SK-MEL-5 (cell line): ENCODE data around the gene ATP6AP1. TPM values are rescaled to one million over a fixed set of nuclear protein-coding genes. Genes with fewer than 3 reads are reported as not detected.

ENCODE experiments used
- DNase-seq: peaks from one replicate; pipeline ENCODE4 v3.0.0-alpha.2; 2016; ENCODE audit warnings: low read depth, low spot score
- in situ Hi-C: cut with HindIII; loops from 2 replicates; pipeline ENCODE4 v1.10.0; 2016; ENCODE audit warnings: low sequenced_read_pairs, high pct_unique_total_duplicates, low pct_unique_long_range_greater_than_20kb
- total RNA-seq: library from RNA; depleted of rRNA; stranded (reverse); fragments of >200 nt; shearing (Covaris generic); gene quantifications from 2 replicates; pipeline ENCODE4 v1.2.3, GENCODE V29; 2014

The ATP6AP1 gene
- total RNA-seq, 1 experiment from 2014 or later, result 93.6 TPM

DNA sequence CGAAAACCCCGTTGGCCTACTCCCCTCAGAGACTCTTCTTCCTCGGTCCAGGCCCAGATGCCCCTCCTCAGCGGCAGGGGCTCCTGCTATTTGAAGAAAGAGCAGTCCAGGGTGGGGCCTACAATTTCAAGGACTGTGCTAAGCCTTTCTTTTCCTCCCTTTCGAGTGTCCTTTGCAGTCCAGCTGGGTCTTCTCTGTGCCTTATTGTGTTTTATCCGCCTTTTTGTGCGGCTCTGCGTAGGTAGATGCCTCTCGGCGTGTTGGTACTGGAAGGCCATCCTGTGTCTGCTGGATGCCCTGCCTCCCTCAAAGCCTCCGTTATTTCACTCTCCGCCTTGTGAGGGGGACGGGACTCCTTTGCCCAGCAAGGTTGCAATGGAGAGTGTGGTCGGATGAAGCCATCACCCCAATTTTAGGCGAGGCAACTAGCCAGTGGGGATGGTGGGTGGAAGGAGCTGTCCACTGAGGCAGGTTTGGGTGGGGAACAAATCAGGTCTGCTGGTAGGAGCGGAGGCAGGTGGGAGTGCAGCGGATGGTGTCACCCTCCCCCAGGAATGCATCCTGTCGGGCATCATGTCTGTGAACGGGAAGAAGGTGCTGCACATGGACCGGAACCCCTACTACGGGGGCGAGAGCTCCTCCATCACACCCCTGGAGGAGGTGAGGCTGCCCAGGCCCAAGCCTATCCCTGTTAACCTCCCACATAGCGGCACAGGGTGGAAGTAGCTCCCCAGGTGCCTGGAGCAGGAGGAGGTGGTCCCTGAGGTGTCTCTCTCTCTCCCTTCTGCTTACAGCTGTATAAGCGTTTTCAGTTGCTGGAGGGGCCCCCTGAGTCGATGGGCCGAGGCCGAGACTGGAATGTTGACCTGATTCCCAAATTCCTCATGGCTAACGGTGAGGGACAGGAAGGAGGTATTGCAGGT lies 9.8 kb downstream of the ATP6AP1 start:
- no peak for DNase-seq
- in situ Hi-C loops, result no loop called here

DNA sequence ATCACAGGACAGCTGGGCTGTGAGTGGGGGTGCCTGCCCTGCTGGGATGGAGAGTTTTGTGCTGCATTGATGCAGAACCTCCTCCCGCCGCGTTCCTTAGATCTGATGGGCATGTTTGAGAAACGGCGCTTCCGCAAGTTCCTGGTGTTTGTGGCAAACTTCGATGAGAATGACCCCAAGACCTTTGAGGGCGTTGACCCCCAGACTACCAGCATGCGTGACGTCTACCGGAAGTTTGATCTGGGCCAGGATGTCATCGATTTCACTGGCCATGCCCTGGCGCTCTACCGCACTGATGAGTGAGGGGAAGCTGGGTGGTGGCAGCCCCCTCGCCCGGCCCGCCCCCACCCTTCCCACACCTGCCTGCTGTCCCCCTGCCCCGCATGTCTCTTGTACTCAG lies 11.4 kb downstream of the ATP6AP1 start:
- in situ Hi-C loops, result no loop called here
- no peak for DNase-seq

DNA sequence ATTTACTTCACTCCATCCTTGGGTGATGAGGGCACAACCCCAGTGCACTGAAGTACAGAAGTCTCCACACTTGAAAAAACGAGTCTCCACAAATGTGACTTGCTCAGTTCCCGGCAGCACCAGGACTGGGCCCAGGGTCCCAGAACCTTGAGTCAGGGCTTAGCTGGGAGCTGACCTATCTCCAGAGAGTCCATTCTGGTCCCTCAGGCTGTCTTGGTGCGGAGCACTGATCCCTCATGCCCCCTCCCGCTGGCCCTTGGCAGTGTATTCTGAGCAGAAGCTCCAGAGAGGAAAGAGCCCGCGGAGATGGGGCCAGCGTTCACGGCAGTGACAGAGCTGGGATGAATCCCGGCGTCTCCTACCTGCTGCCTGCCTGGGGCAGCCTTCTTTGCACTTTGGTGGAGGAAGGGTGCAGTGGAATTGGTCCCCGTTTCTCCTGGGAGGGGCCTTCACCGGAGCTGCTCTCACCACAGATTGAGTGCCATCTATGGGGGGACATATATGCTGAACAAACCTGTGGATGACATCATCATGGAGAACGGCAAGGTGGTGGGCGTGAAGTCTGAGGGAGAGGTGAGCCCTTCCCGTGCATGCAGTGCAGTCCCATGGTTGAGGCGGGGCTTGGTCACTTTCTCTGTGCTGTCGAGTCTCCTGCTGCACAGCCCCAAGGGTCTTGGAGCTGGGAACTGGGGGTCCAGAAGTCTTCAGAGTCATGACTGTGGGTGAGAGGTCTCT lies 12.3 kb downstream of the ATP6AP1 start:
- in situ Hi-C loops, result no loop called here

DNA sequence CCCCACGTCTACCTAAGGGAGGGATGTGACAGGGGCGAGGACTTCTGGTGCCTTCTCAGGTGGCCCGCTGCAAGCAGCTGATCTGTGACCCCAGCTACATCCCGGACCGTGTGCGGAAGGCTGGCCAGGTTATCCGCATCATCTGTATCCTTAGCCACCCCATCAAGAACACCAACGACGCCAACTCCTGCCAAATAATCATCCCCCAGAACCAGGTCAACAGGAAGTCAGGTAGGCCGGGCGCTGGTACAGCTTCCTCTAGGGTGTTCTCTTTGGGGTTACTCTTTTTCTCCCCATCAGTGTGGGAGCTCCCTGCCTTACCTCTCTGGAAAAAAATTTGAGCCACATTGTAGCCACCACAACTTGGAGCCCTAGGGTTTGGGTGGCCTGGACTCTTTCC lies 13.1 kb downstream of the ATP6AP1 start:
- in situ Hi-C loops, result no loop called here
- DNase-seq, result no peak

More for the DNA sequence above, 12.3 kb downstream of the ATP6AP1 start:
- DNase-seq, result no peak

DNA sequence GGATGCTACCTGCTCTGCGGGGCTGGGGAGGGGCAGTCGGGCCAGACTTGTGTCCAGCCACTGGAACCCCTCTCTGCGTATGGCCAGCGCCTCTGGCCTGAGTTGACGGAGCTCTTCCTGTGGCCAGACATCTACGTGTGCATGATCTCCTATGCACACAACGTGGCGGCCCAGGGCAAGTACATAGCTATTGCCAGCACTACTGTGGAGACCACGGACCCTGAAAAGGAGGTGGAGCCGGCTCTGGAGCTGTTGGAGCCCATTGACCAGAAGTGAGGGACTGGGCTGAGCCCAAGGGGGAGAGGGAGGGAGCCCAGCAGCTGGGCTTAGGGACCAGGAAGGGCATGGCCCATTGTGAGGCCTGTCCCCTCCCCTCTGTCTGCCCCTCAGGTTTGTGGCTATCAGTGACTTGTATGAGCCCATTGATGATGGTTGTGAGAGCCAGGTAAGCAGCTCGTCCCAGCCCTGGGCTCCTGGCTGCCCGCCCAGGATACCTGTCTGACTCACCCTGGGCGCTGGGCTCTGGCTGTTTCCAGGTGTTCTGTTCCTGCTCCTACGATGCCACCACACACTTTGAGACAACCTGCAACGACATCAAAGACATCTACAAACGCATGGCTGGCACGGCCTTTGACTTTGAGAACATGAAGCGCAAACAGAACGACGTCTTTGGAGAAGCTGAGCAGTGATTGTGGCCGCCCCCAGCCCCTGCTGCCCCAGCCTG lies 13.7 kb downstream of the ATP6AP1 start:
- in situ Hi-C loops, result no loop called here

DNA sequence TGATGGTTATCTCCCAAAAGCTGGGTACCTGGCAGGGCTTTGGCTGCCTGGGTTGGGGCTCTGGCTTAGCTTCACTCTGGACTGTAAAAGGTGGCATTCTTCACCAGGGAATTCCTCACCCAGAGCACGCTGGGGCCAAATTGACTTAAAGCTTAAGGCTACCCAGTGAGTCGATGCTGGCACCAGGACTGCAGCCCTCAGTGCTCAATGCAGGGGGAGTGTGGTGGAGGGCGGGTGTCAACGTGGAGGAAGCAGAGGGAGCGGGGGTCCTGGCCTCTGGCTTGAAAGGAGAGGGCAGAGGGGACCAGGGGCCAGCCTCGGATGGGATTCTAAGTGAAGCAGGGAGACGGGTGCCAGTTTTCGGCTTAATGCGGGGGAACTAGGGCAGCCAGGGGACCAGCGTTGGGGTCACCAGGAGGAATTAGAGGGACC lies 15.0 kb downstream of the ATP6AP1 start:
- no peak for DNase-seq

More for the DNA sequence above, 13.7 kb downstream of the ATP6AP1 start:
- no peak for DNase-seq

DNA sequence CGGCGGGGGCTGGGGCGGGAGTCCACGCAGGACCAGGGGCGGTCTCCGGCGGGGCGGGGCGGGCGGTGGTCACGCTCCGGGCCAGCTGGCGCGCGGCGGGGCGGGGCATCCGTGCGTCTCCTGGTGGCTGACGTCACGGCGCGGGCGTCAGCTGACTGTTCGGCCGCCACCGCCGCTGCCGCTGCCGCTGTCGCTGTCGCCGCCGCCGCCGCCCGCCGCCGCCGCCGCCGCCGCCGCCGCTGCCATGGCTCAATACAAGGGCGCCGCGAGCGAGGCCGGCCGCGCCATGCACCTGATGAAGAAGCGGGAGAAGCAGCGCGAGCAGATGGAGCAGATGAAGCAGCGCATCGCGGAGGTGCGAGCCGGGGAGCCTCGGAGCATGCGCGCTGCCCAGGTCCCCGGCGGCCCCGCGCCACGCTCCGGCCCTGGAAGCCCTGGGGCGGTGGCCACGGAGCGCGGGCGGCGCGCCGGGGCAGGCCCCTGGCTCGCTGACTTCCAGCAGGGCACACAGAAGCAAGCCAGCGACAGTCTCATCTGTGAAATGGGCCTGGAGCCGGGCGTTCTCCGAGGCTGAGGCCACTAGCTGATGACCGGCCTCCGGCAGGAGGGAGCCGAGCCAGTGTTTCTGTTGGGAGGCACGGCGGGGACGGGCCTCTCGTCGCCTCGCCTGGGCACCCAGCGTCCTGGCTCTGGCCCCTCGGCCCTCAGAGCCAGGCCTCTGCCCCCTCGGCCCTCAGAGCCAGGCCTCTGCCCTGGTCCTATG lies 15.7 kb downstream of the ATP6AP1 start, which contains the start of gene FAM50A:
TSS of gene FAM50A (plus strand) at position 150 of the 763 bp plus-strand sequence. CDS start at position 245, 95 bp downstream.
- peak; percentile 60 for DNase-seq
- in situ Hi-C loops, result no loop called here

More for the DNA sequence above, 15.0 kb downstream of the ATP6AP1 start:
- in situ Hi-C loops, result no loop called here

DNA sequence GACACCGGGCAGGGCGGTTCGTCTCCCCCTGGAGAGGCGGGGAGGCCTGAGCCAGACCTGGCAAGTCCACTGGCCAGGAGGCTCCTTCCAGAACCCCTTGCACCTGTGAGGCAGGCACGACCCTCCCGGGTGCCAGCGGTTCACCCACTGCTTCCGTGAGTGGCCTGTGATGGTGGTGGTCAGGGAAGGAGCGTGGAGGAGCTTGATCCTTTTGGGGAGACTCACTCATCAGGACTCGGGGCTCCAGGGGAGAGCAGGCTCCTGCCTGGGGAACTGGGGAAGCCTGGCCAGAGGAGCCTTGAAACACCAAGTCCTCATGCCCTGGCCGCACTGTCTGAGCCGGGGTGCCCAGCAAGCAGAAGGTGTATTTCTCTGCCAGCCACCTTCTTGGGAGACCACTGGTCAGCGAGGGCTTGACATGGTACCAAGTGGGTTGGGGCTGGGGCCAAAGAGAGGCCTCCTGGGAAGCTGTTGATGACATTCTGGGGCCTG lies 16.3 kb downstream of the ATP6AP1 start:
- in situ Hi-C loops, result no loop called here
- no peak for DNase-seq

DNA sequence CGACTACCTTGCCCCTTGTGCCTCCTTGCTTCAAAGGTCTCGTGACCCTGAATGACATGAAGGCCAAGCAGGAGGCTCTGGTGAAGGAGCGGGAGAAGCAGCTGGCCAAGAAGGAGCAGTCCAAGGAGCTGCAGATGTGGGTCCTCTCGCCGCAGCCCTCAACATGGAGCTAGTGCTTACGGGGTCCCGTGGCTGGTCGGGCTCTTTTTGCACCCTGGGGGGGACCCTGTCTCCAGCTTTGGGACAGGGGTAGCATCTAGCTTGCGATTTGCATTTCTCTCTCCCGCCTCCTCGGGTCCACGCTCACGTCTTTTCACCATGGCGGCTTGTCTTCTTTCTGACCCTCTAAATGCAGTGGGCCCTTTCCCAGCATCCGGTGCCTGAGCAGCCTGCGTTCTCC lies 17.3 kb downstream of the ATP6AP1 start:
- DNase-seq, result no peak
- in situ Hi-C loops, result no loop called here

DNA sequence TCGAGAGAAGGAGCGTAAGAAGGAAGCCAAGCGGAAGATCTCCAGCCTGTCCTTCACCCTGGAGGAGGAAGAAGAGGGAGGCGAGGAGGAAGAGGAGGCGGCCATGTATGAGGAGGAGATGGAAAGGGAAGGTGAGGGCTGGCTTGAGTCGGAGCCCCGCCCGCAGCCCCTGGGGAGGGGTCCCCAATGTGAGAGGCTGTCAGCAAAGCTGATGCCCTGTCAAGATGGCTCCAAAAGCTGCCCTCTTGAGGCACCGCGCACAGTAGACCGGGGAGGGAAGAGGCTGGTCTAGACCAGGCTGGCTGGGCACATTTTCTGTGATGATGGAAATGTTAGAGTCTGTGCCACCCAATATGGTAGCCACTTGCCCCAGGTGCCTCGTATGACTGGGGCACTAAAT lies 18.0 kb downstream of the ATP6AP1 start:
- DNase-seq, result no peak
- in situ Hi-C loops, result no loop called here

DNA sequence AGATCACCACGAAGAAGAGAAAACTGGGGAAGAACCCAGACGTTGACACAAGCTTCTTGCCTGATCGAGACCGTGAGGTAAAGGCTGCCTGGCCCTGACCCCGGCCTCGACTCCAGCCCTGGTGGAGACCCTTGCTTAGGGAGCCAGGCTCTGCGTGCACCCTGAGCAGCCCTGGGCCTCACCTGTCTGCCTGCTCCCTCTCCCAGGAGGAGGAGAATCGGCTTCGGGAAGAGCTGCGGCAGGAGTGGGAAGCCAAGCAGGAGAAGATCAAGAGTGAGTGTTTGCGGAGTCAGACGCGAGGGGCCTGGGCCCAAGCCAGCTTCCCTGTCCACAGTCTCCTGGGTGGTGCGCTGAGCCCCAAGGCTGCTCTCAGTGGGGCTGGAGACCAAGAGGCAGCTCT lies 20.0 kb downstream of the ATP6AP1 start:
- in situ Hi-C loops, result no loop called here
- no peak for DNase-seq

DNA sequence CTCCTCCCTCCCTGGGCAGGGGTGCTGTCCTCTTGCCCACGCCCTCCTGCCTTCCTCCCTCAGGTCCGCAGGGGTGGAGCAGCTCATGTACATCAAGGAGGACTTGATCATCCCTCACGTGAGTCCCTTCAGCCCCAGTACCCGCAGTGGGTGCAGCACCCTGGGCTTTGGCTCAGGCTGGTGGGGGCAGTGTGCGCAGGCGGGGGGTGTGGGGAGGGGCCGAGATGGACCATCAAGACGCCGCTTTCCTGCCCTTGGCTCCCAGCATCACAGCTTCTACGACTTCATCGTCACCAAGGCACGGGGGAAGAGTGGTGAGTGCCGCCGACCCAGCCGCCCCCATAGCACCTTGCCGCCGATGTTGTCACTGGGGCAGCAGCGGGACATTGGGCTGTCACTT lies 21.1 kb downstream of the ATP6AP1 start:
- no peak for DNase-seq
- in situ Hi-C loops, result no loop called here

DNA sequence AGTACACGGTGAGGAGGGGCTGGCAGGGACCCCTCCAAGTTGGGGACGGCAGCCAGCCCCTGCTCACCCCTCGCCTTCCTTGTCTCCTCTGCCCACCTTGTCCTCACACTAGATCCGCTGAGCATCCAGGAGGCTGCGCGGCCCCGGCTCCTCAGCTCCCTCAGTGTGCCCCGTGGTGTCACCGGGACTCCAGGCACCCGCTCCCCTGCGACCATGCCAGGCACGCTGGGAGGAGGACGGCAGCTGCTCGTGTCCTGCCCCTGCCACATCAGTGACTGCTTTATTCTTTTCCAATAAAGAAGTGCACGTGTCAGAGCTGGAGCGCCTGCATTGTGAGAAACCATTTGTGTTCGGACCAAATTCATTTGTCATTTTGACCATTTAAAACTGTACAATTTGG lies 21.8 kb downstream of the ATP6AP1 start:
- DNase-seq, result no peak
- in situ Hi-C loops, result no loop called here

DNA sequence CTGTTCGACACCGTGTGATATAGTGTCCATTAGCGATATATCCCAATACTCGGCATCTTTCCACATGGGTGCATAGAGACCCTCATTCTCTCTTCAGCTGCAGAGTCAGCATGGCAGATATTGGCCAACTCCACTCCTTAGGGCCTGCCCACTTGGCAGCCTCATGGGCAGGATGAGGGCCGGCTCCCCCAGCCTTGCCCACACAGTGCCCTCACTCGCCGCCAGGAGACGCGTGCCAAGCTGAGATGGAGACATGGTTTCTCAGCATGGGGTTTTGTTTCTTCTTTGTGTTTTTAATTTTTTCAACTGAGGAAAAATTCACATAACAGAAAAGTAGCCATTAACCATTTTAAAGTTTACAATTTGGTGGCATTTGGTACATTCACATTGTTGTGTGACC lies 24.3 kb downstream of the ATP6AP1 start:
- DNase-seq, result no peak
- in situ Hi-C loops, result no loop called here

DNA sequence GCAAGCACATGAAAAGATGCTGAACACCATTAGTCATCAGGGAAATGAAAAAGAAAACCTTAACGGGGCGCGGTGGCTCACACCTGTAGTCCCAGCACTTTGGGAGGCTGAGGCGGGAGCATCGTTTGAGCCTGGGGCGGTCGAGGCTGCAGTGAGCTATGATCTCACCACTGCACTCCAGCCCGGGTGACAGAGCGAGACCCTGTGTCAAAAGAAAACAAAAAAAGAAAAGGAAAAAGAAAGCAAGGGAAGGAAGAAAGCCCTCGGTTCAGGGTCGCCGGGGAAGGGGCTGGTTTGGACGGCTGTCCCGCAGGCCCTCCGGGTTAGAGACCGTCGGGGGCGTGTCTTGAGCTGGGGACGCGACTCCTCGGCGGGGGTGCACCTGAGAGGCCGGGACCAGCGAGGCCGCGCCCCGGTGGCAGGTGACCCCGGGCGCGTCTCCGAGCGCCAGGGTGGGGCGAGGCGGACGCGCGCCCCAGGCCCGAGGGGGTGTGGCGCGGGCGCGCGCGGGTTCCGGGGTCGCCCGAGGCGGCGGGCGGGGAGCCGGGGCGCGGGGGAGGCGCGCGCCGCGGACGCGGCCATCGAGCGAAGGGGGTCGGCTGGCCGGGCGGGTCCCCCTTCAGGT lies 29.1 kb downstream of the ATP6AP1 start:
- in situ Hi-C loops, result no loop called here
- DNase-seq, result no peak

DNA sequence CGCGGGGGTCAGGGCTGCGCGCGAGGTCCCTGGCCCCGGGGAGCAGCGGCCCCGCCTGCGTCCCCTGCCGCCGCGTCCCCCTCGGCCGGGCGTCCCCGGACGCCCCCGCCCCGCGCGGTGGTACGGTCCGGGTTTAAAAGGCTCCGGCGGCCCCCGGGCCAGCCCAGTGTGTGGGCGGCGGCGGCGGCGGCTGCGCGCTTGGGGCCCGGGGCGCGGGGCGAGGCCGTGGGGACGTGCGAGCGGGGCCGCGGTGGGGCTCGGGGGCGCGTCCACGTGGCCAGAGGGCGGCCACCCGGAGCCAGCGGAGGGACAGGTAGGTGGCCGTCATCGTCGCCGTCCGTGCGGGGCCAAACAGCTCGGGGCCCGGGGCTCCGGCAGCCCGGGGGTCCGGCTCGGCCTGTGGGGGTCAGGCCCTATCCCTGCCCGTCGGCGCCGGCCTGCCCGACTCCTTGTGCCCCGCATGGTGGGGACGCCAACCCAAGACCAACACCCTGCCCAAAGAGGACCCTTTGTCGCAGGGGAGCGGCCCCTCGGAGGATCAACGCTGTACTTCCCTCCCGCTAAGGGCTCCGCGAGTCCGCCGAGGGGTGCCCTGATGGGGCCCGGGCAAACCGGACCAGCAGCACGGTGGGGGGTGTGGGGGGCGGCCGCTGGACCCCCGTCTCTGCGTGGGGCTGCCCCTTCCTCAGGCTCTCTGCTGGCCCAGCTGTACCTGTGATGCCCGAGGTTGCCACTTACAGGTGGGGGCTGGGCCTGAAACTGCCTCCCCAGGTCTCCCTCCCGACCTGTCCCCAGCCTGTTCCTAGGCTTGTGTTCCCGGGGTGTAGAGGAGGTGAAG lies 29.9 kb downstream of the ATP6AP1 start, which contains the start of gene PLXNA3:
TSS of gene PLXNA3 (plus strand) at position 166 of the 838 bp plus-strand sequence. CDS start 1,903 bp downstream, outside the sequence.
- in situ Hi-C loops, result no loop called here

More for the DNA sequence above, 29.9 kb downstream of the ATP6AP1 start, which contains the start of gene PLXNA3:
- DNase-seq, result no peak
